ENCODE measurements around the gene CDC27. TPM values are rescaled to one million over a fixed set of nuclear protein-coding genes. Genes with fewer than 3 reads are reported as not detected.

The CDC27 gene
- polyA plus RNA-seq, 1 donor from 2014 or later: 90.9 TPM

Other genes starting within 250 kb of the CDC27 start
- gene RPRML, start 210.0 kb downstream of the CDC27 start, polyA plus RNA-seq: 0.28 TPM
- not detected for gene MYL4, start 20.1 kb upstream of the CDC27 start, polyA plus RNA-seq
- gene ITGB3, start 64.5 kb upstream of the CDC27 start, polyA plus RNA-seq: 3.4 TPM
- gene EFCAB13, start 134.7 kb upstream of the CDC27 start, polyA plus RNA-seq: 10.2 TPM